Stimulated activated CD4-positive, alpha-beta T cell treated with anti-CD3 and anti-CD28 coated beads, Interleukin-12 subunit alpha, Interleukin-12 subunit beta, amount 100 ng/mL, for 24 hours (primary cell): ENCODE results near the gene EEF2K.
"Not testable (repeated sequence)": the region's sequence is repeated elsewhere in the genome, so short reads cannot be mapped to it uniquely, and the experiment has no call there.

Experiments used
- DNase-seq, 2 experiments: peaks; one replicate each; pipeline ENCODE4 v3.0.0-alpha.2; 2020; ENCODE audit warnings: low read depth in 2 of 2

The EEF2K gene

DNA sequence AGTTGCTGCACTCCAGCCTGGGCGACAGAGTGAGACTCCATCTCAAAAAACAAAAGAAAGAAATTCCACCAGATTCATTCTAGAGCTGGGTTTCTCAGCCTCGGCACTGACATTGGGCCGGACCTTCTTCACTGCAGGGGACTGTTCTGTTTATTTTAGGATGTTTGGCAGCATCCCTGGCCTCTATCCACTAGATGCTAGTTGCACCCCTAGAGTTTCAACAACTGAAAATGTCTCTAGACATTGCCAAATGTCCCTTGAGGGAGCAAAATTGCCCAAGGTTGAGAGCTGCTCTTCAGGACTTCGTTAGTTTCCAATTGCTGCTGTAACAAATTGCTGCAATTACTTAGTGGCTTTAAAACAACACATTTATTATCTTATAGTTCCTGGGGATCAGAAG, 7.2 kb downstream of the EEF2K start:
- no peak for DNase-seq

DNA sequence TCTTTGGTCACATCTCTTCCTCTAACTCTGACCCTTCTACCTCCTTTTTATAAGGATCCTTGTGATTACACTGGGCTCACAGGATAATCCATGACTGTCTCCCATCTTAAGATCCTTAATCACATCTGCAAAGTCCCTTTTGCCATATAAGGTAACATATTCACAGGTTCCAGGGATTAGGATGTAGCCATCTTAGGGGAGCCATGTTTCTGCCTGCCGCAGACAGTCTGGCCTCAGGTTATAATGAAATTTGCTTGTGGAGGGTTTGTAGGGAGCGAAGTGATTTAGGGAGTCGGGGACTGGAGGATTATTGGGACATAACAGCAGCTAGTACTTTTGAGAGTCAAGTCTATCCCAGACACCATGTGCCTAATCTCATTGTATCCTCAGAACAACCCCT, 7.7 kb downstream of the EEF2K start:
- no peak for DNase-seq

GRCh38 chr16:22214402-22214801, 8.3 kb downstream of the EEF2K start:
- DNase-seq, result no peak

DNA sequence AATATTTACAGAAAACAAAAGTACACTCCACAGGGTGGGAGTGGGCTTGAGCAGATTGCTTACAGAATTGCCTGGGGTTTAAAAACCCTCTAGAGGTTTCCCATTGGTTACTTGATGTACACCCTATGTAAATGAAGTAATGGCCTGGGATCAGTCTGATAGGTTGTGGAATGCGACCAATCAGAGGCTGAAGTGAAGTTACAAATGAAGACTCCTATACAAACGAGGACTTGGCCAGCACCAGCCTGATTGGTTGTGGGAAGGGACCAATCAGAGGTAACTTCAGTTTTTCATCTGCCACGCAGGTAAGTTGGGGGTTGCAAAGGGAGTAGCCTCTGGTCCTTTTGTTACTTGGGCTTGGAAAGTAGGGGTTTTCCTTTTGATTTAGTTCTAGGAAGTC, 8.8 kb downstream of the EEF2K start:
- no peak for DNase-seq

DNA sequence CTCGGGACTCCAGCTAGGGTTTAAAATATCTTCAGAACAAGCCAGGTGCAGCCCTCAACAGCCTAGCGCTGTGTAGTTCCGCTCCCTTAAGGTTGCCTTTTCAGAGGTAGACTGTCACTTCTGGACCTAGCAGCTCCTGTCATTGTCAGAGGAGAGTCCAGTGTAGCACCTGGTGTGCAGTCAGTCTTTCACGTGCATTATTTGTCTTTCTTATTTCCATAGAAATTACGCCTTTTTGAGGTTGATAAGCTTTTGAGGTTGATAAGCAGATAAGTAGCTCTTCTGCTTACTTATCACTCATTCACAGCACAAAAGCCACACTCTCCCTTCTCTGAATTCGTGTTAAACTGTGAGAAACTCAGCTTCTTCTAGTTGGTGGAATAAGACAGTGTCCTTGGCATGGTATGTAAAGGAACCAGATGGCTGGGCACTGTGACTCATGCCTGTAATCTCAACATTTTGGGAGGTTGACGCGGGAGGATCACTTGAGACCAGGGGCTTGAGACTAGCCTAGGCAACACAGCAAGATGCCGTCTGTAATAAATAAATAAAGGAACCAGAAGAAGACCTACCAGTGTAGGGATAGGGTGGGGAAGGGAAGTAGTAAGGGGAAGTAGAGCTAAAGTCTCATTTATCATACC, 10.2 kb downstream of the EEF2K start:
- no peak for DNase-seq

- DNase-seq, result not testable (repeated sequence)
These were observed 10.8 kb downstream of the EEF2K start for GRCh38 chr16:22216832-22217225.

GRCh38 chr16:22217890-22218730, 12.0 kb downstream of the EEF2K start:
- DNase-seq, result no peak

DNA sequence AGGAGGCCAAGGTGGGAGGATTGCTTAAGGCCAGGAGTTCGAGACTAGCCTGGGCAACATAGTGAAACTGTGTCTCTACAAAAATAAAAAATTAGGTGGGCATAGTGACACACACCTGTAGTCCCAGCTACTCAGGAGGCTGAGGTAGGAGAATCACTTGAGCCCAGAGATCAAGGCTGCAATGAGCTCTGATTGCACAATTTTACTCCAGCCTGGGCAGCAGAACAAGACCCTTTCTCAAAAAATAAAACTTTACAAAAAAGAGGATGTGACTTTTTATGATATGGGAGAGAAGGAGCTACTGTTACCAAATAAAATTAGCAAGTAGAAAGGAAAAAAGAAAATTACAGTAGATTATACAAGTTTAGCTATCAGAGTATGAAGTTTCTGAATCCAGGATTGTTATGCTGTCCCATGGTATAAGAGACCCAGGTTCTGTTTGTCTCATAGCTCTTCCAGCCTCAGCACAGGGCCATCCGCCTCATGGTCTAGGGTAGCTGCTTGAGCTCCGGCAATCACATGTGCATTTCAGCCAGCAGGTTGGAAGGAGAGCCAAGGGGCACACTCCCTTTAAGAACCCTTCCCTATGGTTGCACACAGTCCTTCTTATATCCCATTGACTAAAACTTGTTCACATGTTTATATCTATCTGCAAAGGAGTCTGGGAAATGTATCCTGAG, 13.5 kb downstream of the EEF2K start:
- no peak for DNase-seq

GRCh38 chr16:22220069-22220440, 14.0 kb downstream of the EEF2K start:
- DNase-seq, result no peak

- no peak for DNase-seq
These were observed 14.6 kb downstream of the EEF2K start for GRCh38 chr16:22220714-22221113.

GRCh38 chr16:22222006-22222405, 15.9 kb downstream of the EEF2K start:
- no peak for DNase-seq

GRCh38 chr16:22222998-22223397, 16.9 kb downstream of the EEF2K start:
- no peak for DNase-seq

DNA sequence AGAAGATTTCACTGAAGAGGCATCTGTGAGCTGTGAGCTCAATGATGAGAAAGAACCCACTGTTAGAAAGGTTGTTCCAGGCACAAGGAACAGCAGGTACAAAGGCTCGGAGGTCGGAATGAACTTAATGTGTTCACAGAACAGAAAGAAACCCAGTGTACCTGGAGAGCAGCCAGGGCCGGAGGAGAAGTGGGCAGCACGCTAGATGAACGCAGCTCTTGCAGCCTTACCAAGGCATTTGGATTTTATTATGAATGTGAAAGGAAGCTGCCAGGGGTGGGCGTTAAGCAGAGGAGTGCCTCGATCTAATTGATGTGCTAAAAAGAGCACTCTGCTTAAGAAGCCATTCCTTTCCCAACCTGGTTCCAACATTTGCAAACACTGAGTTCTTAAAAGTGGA, 19.0 kb downstream of the EEF2K start:
- no peak for DNase-seq

DNA sequence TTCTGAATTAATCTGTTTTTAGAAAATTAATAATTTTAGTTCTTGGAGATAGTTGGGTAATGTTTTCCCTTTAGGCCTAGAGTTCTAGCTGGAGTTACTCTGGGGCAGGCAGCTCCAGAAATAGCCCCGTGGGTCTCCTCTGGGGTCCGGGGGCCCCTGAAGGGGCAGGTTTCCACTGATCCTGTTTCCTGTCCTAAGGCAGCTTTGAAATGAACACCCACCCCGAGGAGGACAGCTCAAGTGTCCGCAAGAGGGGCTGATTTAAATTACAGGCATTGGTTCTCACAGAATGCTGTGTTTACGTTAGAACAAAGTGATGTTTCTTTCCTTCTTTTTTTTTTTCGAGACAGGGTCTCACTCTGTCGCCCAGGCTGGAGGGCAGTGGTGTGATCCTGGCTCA, 23.8 kb downstream of the EEF2K start:
- DNase-seq, result no peak

DNA sequence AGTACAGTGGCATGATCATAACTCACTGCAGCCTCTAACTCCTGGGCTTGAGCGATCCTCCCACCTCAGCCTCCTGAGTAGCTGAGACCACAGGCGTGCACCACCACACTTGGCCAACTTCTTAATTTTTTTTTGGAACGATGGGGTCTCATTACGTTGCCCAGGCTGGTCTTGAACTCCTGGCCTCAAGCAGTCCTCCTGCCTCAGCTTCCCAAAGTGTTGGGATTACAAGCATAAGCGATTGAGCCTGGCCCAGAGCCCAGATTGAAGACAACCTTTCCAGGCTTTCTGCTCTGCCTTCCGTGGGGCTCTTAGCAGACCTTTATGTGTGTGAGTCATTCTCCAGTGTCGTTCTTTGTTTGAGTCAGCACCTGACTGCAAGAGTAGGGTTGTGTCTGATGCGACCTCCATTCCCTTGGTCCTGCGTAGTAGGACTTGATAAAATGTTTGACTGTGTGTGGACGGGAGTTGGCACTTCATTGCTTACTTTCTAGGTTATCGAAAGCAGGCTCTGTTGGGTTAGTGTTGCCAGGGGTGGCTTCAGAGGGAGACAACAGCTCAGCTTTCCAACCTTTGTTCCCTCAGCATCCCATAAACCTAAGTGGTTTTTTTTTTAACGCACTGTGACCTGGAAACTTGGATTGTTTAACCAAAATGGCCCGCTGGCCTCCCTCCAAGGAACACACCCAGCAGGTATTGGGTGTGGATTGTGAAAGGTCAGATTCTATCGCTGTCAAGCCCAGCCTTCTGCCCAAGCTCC, 26.4 kb downstream of the EEF2K start:
- peak; percentile 3 to 23 for DNase-seq

DNA sequence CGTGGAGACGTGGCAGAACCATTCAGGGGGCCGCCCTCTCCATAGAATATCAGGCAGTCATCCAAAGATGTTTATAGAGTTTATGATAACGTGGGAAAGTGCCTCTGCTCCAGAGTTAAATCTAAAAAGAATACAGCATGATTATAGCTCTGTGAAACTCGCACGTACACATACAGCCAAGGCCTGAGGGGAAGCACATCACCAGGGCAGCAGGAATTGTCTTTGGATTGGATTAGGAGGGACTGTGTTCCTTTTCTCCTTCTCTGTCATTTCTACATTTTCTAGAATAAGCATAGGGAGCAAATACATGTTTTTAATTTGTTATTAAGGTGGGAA, 26.9 kb downstream of the EEF2K start:
- DNase-seq, result no peak

DNA sequence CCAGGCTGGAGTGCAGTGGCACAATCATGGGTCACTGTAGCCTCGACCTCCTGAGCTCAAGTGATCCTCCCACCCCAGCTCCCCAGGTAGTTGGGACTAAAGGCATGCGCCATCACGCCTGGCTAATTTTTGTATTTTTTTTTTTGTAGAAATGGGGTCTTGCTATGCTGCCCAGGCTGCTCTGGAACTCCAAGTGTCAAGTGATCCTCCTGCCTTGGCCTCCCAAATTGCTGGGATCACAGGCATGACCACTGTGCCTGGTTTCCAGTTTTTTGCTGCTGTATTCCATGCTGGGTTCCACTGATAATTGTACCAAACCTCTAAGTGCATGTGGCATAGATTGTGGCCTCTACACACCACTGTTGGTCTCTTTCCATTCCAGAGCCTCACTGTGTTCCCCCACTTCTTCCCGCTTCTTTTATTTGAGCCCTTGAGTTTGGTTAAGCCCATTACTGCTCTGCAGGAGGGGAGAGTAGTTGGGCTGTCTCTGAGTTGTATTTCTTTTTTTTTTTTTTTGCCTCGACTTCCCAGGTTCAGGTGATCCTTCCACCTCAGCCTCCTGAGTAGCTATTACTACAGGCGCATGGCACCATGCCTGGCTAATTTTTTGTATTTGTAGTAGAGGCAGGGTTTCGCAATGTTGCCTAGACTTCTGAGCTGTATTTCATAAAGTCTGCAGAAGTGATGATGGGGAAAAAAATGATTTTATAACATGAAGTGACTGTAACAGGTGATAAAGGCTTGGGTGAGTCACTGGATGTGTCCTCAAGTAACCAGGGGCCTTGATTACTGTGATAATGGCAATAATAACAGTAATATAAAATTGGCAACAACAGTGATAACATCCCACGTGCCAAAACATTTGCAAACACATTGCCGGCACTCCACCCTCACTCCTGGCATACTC, 30.0 kb downstream of the EEF2K start:
- no peak for DNase-seq

DNA sequence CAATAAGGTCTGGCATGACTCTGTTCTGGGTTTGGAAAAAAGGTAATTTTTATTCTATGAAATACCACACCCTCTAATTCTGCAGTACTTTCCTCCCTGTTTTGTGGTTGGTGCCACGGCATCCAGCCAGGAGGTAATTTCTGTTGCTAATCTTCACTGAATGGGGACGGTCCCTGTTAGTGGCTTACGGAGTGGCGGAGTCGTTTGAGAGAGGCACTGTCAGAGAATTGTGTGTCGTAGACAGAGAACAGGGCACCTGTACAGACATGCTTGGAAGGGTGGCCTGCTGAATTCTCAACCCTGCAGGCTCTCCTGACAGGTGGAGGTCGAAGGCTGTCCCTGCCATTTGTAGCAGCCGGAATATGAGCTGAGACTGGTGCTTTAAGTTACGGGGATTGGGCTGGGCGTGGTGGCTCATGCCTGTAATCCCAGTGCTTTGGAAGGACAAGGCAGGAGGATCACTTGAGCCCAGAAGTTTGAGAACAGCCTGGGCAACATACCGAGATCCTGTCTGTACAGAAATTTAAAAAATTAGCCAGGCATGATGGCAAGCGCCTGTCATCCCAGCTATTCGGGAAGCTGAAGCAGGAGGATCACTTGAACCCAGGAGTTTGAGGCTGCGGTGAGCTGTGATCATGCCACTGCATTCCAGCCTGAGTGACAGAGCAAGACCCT, 33.2 kb downstream of the EEF2K start:
- no peak for DNase-seq

GRCh38 chr16:22240023-22240710, 34.1 kb downstream of the EEF2K start:
- DNase-seq, result no peak

DNA sequence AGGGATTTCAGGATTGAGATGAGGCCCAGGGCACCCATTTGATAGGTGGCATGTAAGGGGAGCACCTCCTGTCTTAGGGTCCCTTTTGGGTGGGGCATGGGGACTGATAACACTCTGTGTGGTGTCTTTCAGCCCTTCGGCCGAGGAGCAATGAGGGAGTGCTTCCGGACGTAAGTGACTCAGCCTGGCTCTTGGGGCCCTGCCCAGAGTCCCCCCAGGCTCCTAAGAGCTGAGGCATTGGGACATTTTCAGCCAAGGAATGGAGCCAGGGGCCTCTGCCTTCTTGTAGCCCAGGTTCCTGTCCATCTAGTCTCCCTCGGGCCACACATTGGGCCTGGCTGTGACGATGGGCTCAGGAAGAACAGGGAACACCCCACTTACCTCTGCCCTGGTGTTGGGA, 44.4 kb downstream of the EEF2K start:
- no peak for DNase-seq
